ENCODE data around the gene STRN4. TPM values are rescaled to one million over a fixed set of nuclear protein-coding genes. Genes with fewer than 3 reads are reported as not detected.

Gene STRN4
- total and polyA plus RNA-seq, 9 of the 15 experiments (the other 6 are each of a cell fraction or from before 2014, with no cell fraction given), result 0.62 to 83.7 (median 36.9) TPM

DNA sequence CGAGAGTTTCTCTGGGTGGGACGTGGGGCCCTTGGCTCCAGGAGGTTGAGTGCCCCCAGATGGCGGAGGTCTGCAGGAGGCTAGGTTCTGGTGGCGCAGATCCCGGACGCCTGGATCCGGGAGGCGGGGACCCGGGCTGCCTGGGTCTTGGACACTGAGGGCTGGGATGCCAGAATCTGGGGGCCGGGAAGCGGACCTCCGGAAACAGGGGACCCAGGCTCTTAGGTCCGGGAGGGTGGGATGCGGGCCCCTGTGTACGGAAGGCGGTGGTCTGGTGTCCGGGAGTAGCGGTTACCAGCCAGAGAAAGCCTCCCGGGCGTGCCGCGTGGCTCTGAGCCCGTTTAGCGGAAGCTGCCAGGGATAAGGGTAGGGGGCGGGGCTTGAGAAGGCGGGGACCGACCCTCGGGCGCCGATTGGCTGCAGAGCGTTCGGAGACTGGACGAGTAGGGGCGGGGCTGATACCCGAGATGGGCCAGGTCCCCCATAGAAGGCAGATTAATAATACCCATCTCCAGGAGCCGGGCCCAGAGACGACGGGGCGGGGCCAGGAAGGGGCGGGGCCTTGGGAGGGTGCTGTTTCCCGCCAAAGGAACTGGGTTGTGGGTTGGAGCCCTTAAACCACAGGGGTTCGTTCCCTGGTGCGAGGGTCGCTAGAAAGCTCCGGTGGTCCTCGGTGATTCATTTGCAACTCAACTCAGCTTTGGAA is 42.2 kb upstream of the STRN4 start, which contains the start of gene SLC1A5 (continued):
- TF ChIP-seq ZKSCAN8 (CRISPR knock-in tag; IDR thresholded peaks at IDR 0.05), result no peak
- TF ChIP-seq, protein P1, sequence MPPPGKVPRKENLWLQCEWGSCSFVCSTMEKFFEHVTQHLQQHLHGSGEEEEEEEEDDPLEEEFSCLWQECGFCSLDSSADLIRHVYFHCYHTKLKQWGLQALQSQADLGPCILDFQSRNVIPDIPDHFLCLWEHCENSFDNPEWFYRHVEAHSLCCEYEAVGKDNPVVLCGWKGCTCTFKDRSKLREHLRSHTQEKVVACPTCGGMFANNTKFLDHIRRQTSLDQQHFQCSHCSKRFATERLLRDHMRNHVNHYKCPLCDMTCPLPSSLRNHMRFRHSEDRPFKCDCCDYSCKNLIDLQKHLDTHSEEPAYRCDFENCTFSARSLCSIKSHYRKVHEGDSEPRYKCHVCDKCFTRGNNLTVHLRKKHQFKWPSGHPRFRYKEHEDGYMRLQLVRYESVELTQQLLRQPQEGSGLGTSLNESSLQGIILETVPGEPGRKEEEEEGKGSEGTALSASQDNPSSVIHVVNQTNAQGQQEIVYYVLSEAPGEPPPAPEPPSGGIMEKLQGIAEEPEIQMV (tag; conservative IDR thresholded peaks at IDR 0.05; ENCODE audit: low read depth), result no peak
- no peak for TF ChIP-seq MTF1 (CRISPR knock-in tag; IDR thresholded peaks at IDR 0.05; ENCODE audit: borderline replicate concordance)
- no peak for TF ChIP-seq ZNF274 (IDR thresholded peaks at IDR 0.05; ENCODE audit: borderline replicate concordance, low read depth, low read length)
- no peak for TF ChIP-seq ILF3 (IDR thresholded peaks at IDR 0.05; ENCODE audit: borderline replicate concordance)
- TF ChIP-seq, protein P2, sequence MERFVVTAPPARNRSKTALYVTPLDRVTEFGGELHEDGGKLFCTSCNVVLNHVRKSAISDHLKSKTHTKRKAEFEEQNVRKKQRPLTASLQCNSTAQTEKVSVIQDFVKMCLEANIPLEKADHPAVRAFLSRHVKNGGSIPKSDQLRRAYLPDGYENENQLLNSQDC (CRISPR knock-in tag; IDR thresholded peaks at IDR 0.05), result no peak
- TF ChIP-seq, protein P3, sequence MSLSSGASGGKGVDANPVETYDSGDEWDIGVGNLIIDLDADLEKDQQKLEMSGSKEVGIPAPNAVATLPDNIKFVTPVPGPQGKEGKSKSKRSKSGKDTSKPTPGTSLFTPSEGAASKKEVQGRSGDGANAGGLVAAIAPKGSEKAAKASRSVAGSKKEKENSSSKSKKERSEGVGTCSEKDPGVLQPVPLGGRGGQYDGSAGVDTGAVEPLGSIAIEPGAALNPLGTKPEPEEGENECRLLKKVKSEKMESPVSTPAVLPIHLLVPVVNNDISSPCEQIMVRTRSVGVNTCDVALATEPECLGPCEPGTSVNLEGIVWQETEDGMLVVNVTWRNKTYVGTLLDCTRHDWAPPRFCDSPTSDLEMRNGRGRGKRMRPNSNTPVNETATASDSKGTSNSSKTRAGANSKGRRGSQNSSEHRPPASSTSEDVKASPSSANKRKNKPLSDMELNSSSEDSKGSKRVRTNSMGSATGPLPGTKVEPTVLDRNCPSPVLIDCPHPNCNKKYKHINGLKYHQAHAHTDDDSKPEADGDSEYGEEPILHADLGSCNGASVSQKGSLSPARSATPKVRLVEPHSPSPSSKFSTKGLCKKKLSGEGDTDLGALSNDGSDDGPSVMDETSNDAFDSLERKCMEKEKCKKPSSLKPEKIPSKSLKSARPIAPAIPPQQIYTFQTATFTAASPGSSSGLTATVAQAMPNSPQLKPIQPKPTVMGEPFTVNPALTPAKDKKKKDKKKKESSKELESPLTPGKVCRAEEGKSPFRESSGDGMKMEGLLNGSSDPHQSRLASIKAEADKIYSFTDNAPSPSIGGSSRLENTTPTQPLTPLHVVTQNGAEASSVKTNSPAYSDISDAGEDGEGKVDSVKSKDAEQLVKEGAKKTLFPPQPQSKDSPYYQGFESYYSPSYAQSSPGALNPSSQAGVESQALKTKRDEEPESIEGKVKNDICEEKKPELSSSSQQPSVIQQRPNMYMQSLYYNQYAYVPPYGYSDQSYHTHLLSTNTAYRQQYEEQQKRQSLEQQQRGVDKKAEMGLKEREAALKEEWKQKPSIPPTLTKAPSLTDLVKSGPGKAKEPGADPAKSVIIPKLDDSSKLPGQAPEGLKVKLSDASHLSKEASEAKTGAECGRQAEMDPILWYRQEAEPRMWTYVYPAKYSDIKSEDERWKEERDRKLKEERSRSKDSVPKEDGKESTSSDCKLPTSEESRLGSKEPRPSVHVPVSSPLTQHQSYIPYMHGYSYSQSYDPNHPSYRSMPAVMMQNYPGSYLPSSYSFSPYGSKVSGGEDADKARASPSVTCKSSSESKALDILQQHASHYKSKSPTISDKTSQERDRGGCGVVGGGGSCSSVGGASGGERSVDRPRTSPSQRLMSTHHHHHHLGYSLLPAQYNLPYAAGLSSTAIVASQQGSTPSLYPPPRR (CRISPR knock-in tag; IDR thresholded peaks at IDR 0.05; ENCODE audit: borderline replicate concordance), result 0 out of 2 replicates have a peak, but pooled peaks have one; percentile 45
- no peak for TF ChIP-seq NR2C1 (IDR thresholded peaks at IDR 0.05)
- TF ChIP-seq NR2C1 (tag; IDR thresholded peaks at IDR 0.05), result no peak
- TF ChIP-seq, protein P4, sequence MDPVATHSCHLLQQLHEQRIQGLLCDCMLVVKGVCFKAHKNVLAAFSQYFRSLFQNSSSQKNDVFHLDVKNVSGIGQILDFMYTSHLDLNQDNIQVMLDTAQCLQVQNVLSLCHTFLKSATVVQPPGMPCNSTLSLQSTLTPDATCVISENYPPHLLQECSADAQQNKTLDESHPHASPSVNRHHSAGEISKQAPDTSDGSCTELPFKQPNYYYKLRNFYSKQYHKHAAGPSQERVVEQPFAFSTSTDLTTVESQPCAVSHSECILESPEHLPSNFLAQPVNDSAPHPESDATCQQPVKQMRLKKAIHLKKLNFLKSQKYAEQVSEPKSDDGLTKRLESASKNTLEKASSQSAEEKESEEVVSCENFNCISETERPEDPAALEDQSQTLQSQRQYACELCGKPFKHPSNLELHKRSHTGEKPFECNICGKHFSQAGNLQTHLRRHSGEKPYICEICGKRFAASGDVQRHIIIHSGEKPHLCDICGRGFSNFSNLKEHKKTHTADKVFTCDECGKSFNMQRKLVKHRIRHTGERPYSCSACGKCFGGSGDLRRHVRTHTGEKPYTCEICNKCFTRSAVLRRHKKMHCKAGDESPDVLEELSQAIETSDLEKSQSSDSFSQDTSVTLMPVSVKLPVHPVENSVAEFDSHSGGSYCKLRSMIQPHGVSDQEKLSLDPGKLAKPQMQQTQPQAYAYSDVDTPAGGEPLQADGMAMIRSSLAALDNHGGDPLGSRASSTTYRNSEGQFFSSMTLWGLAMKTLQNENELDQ (CRISPR knock-in tag; IDR thresholded peaks at IDR 0.05; ENCODE audit: borderline replicate concordance), result no peak
- TF ChIP-seq, protein P5, sequence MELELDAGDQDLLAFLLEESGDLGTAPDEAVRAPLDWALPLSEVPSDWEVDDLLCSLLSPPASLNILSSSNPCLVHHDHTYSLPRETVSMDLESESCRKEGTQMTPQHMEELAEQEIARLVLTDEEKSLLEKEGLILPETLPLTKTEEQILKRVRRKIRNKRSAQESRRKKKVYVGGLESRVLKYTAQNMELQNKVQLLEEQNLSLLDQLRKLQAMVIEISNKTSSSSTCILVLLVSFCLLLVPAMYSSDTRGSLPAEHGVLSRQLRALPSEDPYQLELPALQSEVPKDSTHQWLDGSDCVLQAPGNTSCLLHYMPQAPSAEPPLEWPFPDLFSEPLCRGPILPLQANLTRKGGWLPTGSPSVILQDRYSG (tag; conservative IDR thresholded peaks at IDR 0.05; ENCODE audit: low read depth), result no peak
- TF ChIP-seq SMARCE1 (IDR thresholded peaks at IDR 0.05), result no peak
- TF ChIP-seq CAMTA2 (CRISPR knock-in tag; conservative IDR thresholded peaks at IDR 0.05), result no peak
- TF ChIP-seq, protein P6, sequence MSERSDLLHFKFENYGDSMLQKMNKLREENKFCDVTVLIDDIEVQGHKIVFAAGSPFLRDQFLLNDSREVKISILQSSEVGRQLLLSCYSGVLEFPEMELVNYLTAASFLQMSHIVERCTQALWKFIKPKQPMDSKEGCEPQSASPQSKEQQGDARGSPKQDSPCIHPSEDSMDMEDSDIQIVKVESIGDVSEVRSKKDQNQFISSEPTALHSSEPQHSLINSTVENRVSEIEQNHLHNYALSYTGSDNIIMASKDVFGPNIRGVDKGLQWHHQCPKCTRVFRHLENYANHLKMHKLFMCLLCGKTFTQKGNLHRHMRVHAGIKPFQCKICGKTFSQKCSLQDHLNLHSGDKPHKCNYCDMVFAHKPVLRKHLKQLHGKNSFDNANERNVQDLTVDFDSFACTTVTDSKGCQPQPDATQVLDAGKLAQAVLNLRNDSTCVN (CRISPR knock-in tag; IDR thresholded peaks at IDR 0.05), result peak; percentile 42; the same call in 1 of the 2 replicates
